RKO (cell line): Measurements from ENCODE around the gene CCNG1.
"Not testable (repeated sequence)": the region's sequence is repeated elsewhere in the genome, so short reads cannot be mapped to it uniquely, and the experiment has no call there.

Source experiments
- DNase-seq: peaks from one replicate; pipeline ENCODE4 v3.0.0-alpha.2; 2016; ENCODE audit warnings: low spot score

The CCNG1 gene

GRCh38 chr5:163437309-163438182, at the start of gene CCNG1:
Gene CCNG1 (plus strand): TSS chr5:163437595. CDS start chr5:163439257, 1,662 bp downstream.
- DNase-seq, result peak; percentile 97

GRCh38 chr5:163395792-163396191, 41.6 kb upstream of the CCNG1 start:
- no peak for DNase-seq

GRCh38 chr5:163396818-163397340, 40.5 kb upstream of the CCNG1 start:
- not testable (repeated sequence) for DNase-seq

- no peak for DNase-seq
These were observed 40.0 kb upstream of the CCNG1 start for GRCh38 chr5:163397354-163397753.

- no peak for DNase-seq
These were observed 37.5 kb upstream of the CCNG1 start for GRCh38 chr5:163399923-163400322.

- peak; percentile 14 for DNase-seq
These were observed 36.1 kb upstream of the CCNG1 start for GRCh38 chr5:163401271-163401670.

- no peak for DNase-seq
These were observed 35.4 kb upstream of the CCNG1 start for GRCh38 chr5:163402007-163402406.

GRCh38 chr5:163404364-163405173, 32.8 kb upstream of the CCNG1 start:
- DNase-seq, result no peak

- no peak for DNase-seq
These were observed 30.2 kb upstream of the CCNG1 start for GRCh38 chr5:163407034-163407655.

GRCh38 chr5:163408311-163408923, 29.0 kb upstream of the CCNG1 start:
- peak; percentile 71 for DNase-seq

GRCh38 chr5:163409384-163409783, 28.0 kb upstream of the CCNG1 start:
- DNase-seq, result no peak

- no peak for DNase-seq
These were observed 26.9 kb upstream of the CCNG1 start for GRCh38 chr5:163410505-163410904.

GRCh38 chr5:163415673-163416072, 21.7 kb upstream of the CCNG1 start:
- not testable (repeated sequence) for DNase-seq

- DNase-seq, result no peak
These were observed 12.6 kb upstream of the CCNG1 start for GRCh38 chr5:163424836-163425235.

- not testable (repeated sequence) for DNase-seq
These were observed 11.3 kb upstream of the CCNG1 start for GRCh38 chr5:163426128-163426527.

- no peak for DNase-seq
These were observed 4.9 kb upstream of the CCNG1 start for GRCh38 chr5:163432544-163432943.

GRCh38 chr5:163433271-163433670, 4.1 kb upstream of the CCNG1 start:
- DNase-seq, result no peak

GRCh38 chr5:163434401-163434866, 3.0 kb upstream of the CCNG1 start:
- DNase-seq, result no peak

- no peak for DNase-seq
These were observed 880 bp upstream of the CCNG1 start for GRCh38 chr5:163436515-163436914.

- no peak for DNase-seq
These were observed 435 bp upstream of the CCNG1 start for GRCh38 chr5:163437011-163437308.

- DNase-seq, result peak; percentile 62
These were observed 1.7 kb downstream of the CCNG1 start for GRCh38 chr5:163439092-163439425.

GRCh38 chr5:163440954-163441353, 3.6 kb downstream of the CCNG1 start:
- no peak for DNase-seq
